LNCAP (cell line): ENCODE measurements around the gene TGFBR3.

Experiments
- TF ChIP-seq, protein P1 (sequence below): fragments of 450-650 bp; IDR thresholded peaks from 2 replicates; pipeline ENCODE4 v1.5.1; 2017; ENCODE audit warnings: mild to moderate bottlenecking

Gene TGFBR3

DNA sequence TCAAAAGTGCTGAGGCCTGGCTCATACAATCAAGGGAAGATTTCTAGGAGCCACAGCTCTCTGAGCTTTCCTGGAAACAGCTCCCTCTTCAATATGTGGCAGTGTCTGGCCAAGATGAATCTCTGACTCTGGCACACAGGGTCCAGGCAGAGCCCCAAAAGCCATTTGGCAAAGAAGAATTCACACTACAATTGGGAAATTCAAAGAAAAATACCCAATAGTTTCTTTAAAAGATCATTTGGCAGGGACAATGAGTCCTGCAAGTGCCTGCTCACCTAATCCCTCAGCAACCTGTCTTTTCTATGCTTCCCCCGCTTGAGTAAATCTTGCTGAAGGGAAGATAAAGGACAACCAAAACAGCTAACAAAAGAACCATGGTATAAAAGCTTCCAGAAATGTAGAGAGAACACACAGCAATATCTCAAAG is 124.6 kb downstream of the TGFBR3 start:
- TF ChIP-seq, protein P1, sequence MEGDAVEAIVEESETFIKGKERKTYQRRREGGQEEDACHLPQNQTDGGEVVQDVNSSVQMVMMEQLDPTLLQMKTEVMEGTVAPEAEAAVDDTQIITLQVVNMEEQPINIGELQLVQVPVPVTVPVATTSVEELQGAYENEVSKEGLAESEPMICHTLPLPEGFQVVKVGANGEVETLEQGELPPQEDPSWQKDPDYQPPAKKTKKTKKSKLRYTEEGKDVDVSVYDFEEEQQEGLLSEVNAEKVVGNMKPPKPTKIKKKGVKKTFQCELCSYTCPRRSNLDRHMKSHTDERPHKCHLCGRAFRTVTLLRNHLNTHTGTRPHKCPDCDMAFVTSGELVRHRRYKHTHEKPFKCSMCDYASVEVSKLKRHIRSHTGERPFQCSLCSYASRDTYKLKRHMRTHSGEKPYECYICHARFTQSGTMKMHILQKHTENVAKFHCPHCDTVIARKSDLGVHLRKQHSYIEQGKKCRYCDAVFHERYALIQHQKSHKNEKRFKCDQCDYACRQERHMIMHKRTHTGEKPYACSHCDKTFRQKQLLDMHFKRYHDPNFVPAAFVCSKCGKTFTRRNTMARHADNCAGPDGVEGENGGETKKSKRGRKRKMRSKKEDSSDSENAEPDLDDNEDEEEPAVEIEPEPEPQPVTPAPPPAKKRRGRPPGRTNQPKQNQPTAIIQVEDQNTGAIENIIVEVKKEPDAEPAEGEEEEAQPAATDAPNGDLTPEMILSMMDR: no peak

DNA sequence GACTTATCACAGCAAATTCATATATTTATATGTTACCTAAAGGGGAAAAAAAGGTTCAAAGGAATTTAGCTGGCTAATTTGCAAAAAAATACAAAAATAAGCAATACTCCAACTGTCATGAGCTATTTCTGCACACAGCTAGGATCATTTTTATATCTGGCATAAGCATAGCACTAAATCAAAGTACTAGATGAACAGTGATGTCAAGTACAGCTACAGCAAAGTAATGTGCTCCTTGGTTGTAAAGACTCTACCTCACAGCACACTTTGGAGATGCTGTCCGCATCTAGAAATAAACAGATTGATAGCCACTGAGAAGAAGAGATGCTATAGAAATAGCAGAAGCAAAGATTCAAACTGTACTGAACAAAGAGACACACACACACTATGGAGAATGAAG is 125.4 kb downstream of the TGFBR3 start:
- TF ChIP-seq, protein P1: no peak

DNA sequence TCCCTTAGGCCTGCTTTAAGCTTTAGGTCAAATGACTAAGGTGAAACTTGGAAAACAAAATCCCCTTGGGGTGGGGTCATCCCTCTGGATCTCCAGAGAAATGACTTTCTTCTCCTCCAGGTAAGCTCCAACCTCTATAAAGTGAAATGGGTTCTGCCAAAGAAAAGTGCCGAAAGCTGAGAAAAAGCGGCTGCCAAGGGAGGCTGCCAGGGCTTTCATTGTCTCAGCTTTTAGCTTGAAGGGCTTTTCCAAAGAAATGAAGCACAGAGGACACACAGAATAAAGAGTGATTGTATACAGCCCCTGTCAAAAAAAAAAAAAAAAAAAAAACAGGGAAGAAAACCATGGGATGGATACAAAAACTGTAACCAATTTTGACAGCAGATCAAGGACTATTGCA is 126.9 kb downstream of the TGFBR3 start:
- TF ChIP-seq, protein P1: no peak

DNA sequence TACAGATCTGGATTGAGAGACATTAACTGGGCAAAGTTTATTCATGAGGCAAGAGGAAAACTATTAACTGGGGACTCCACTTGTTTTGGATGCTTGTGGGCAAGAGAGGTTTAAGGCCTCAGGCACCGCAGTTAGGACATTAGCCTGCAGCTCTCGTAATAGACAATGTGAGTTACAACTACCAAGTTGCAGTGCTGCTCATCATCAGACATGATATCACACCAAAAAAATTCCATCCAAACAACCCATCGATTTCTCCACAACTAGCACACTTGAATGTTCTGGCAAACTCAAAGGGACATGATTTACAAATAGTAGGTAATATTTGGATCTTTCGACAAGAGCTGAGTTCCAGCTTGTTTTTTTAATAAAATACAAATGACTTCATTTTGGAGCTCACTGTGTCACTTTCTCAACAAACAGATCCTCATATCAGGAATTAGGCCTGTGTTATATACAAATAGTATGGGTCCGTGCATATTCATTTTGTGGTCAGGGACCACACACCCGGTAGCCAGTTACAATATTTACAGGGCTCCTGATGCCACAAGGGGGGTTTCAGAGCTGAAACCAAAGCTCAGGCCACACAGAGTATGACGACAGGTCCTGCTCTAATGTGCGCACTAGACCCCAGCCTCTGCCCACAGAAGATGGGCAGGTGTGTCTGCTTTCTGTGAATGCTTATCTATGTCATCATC is 128.0 kb downstream of the TGFBR3 start:
- TF ChIP-seq, protein P1: no peak

DNA sequence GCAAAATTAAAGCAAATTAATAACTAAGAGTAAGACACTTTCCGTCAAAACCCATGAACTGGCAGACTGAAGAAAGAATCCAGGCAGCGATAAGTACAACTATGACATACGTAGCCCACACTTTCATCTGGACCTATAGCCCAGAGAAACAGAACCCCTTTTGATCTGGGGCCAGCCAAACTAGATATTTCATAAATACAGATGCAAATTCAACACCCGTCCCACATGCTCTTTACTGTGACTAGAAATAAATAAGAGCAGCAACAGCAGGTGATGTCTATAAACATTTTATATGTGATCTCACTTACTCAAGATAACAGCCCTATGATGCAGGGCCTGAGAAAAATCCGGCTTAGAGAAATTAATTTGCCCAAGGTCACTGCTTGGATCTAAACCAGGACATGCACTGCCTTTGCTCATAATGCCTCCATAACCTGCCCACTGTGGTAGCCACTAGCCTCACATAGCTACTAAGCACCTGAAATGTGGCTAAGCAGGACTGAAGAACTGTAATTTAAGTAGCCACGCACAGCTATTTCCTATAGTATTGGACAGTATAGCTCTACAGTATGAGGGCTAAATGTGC is 130.2 kb downstream of the TGFBR3 start:
- TF ChIP-seq, protein P1: no peak

DNA sequence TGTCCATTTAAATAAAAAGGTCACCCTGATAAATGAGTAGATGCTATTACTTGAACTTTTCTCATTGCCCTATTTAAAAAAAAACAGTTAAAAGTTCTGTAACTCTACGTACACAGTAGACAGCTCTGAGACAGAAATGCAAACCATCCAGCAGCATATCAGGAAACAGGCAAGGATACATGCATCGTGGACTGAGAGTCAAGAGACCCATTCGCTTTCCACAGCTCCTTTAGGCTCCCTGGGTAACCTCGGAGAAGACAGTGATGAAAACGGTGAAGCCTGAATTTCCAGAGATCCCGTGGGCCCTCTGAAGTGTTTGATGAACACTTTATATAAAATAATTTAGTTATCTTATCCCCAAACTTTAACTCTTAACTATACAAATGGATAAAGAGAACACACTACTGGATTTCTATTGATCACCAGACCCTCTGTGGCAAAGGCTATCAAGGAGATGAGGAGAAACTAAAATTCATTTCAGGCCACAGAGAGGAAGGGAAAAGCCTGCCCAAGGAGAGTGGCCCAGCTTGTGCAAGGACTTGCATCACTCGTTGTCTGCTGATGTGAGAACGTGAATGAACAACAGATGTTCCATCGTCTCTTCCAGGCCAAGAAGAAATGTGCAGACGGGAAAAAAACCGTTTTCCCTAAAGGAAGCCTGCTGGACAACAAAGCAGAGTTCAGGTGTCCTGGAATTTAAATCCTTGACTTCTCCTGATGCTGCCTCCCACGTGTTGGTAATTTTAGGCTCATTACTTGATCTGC is 131.0 kb downstream of the TGFBR3 start:
- TF ChIP-seq, protein P1: no peak

DNA sequence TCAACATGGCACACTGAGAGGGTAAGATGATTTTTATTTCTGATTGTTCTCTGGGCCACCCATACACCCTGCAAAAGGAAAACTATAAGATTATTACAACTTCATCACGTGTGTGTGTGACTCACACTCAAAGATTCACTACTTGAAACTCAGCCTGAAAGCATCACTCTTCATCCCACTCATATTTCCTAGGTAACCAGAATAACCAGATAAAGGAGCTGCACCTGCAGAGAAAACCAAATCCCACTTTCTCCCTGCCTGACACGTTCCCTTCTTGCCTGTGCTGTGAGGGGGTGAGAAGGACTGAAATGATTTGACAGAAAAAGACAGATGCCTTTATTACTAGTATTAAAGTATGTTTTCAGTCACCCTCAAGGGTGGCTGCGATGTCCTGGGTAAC is 131.6 kb downstream of the TGFBR3 start:
- TF ChIP-seq, protein P1: no peak
